T-cell (primary cell): ENCODE data around the gene COASY. TPM values are rescaled to one million over a fixed set of nuclear protein-coding genes. Genes with fewer than 3 reads are reported as not detected.
A peak's percentile ranks its signal among the peaks of the same experiment; 100 is the strongest.

Experiments
- ATAC-seq, 4 experiments: fragments of 200-7000 bp in 3 of 4; fragments of 150-1000 bp in 1 of 4; cut with Tn5 transposase; replicated peaks in 1 of 4; 1 replicate in 3 of 4; 2 replicates in 1 of 4; pipeline ENCODE4 v1.10.0; 2021; ENCODE audit warnings: moderate library complexity in 3 of 4, mild to moderate bottlenecking in 2 of 4, moderate number of reproducible peaks in 1 of 4
- CTCF ChIA-PET, 2 donors: fragments of 300-600 bp; sonication (Branson Sonifier 250); formaldehyde crosslinking; loops; one replicate each; lab custom pipeline; 2022; ENCODE audit warnings: antibody characterized with exemption in 2 of 2; lab: Charles Lee
- POLR2A ChIA-PET, 2 donors: fragments of 300-600 bp; sonication (Branson Sonifier 250); formaldehyde crosslinking; loops; one replicate each; lab custom pipeline; 2022; ENCODE audit warnings: antibody characterized with exemption in 2 of 2; lab: Charles Lee
- DNase-seq, 35 experiments: peaks; one replicate each; pipeline versions ENCODE4 v3.0.0 to v3.0.0-alpha.2; 2013 to 2023
- H3K27ac ChIP-seq: one replicate; pipeline ENCODE4 v1.5.1; 2013; ENCODE audit warnings: low read length
- H3K27me3 ChIP-seq, 2 experiments: replicated peaks in 1 of 2; 1 replicate in 1 of 2; 2 replicates in 1 of 2; pipeline versions ENCODE4 v1.6.1 to v1.7.0; 2013; ENCODE audit warnings: low read length in 1 of 2, mixed read lengths in 1 of 2; ENCODE audit not compliant: control insufficient read depth in 2 of 2, insufficient read depth in 2 of 2; ENCODE audit errors: extremely low read depth in 1 of 2
- H3K36me3 ChIP-seq, 2 donors: 1 replicate in 1 of 2; 2 replicates in 1 of 2; pipeline versions ENCODE4 v1.6.1 to v1.7.0; 2013; ENCODE audit warnings: low read length in 1 of 2; ENCODE audit not compliant: control insufficient read depth in 2 of 2, insufficient read depth in 1 of 2; ENCODE audit errors: extremely low read depth in 1 of 2
- H3K4me1 ChIP-seq, 2 experiments: 1 replicate in 1 of 2; 2 replicates in 1 of 2; pipeline versions ENCODE4 v1.6.1 to v1.7.0; 2013; ENCODE audit warnings: low read length in 2 of 2, mixed read lengths in 1 of 2; ENCODE audit not compliant: insufficient read depth in 2 of 2, control insufficient read depth in 1 of 2; ENCODE audit errors: extremely low read depth in 1 of 2
- H3K4me3 ChIP-seq, 2 donors: 1 replicate in 1 of 2; 2 replicates in 1 of 2; pipeline versions ENCODE4 v1.5.1 to v1.7.0; 2013; ENCODE audit warnings: mild to moderate bottlenecking in 2 of 2, low read length in 1 of 2, moderate library complexity in 1 of 2; ENCODE audit not compliant: control insufficient read depth in 1 of 2; ENCODE audit errors: extremely low read depth in 1 of 2
- H3K9me3 ChIP-seq: 2 replicates; pipeline ENCODE4 v1.7.0; 2013
- H3K27ac Mint-ChIP-seq, 2 donors: one replicate each; pipeline ENCODE4 v1.8.0; 2020 to 2021; ENCODE audit warnings: mild to moderate bottlenecking in 2 of 2, mixed read lengths in 2 of 2
- H3K27me3 Mint-ChIP-seq, 2 donors: one replicate each; pipeline ENCODE4 v1.8.0; 2021 to 2022; ENCODE audit warnings: mixed read lengths in 2 of 2
- H3K36me3 Mint-ChIP-seq: one replicate; pipeline ENCODE4 v1.8.0; 2021; ENCODE audit warnings: mixed read lengths
- H3K4me1 Mint-ChIP-seq, 3 donors: one replicate each; pipeline ENCODE4 v1.8.0; 2020 to 2022; ENCODE audit warnings: mixed read lengths in 3 of 3, mild to moderate bottlenecking in 1 of 3
- H3K4me3 Mint-ChIP-seq, 3 donors: one replicate each; pipeline ENCODE4 v1.8.0; 2020 to 2022; ENCODE audit warnings: mild to moderate bottlenecking in 3 of 3, mixed read lengths in 3 of 3, moderate library complexity in 3 of 3
- H3K9me3 Mint-ChIP-seq, 3 donors: one replicate each; pipeline ENCODE4 v1.8.0; 2020 to 2022; ENCODE audit warnings: mixed read lengths in 3 of 3
- WGBS: methylation state at CpG from one replicate; pipeline ENCODE4 v1.1.5; 2013; ENCODE audit warnings: missing lambda C conversion rate; ENCODE audit not compliant: insufficient coverage; 5-methylcytosine and 5-hydroxymethylcytosine counted together
- total RNA-seq, 35 experiments: library from RNA in 6 of 35; stranded (reverse) in 6 of 35; fragments of 120-200 nt in 1 of 35; gene quantifications; one replicate each; pipeline versions ENCODE4 v1.2.1 to v1.2.4 and lab custom pipeline; 2013 to 2026

COASY gene
- total RNA-seq, 5 donors from 2014 or later (not counting 1 experiment from before 2014, with no cell fraction given) = 43.2 to 79.0 (median 74.9) TPM

DNA sequence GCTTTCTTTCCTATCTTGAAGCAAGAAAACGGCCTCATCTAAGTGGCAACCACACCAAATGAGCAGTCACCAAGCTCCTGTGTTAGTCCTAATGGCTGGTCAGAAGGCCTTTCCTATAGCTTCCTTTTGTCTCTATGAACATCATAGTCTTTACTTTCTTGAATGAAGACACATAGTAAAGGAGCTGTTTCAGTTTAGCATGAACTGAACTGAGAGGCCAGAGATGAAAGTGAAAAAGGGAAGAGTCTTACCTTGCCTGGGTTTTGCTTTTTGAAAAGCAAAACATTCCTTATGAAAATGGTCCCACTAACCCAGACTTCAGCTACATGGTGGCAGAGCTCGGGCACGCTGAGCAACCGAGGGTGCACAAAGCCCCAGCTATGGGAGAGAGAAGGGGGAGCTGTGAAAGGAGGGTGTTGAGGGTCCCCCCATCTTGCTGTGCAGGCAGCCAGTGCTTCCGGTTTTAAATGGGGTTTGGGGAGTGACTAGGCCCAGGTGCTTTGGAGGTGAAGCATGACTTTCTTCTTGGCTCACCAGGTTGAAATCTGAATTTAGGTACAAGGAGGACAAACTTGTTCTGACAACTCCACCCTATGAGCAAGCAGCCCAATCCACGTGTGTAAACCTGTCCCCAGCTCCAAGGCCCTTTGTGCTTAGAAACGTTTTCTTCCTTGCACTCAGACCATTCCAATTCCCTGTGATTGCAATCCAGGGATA is 24.7 kb downstream of the COASY start:
- Histone ChIP-seq H3K9me3 (no peaks in the 10 kb centered on the region), H3K36me3 (peaks cover 28 to 95% of the 10 kb centered on the region in 2 donors), H3K4me3 (no peak overlapping the region), H3K27me3 (no peaks in the 10 kb centered on the region), H3K27ac (no peak overlapping the region), H3K4me1 (no peaks in the 10 kb centered on the region)
- ChIA-PET POLR2A (interaction anchor here in 1 of 2 donors (0.6 kb wide), 1 partner anchor 38 kb away, joined by 3 read pairs; no protein-coding TSS in a partner anchor), CTCF (interaction anchor here in 1 of 2 donors (0.6 kb wide), 2 partner anchors 9 to 363 kb away, joined by 3 to 7 read pairs; partner anchors contain the start of gene PSMC3IP)
- peaks cover 53% of the 10 kb centered on the region for H3K36me3 Mint-ChIP-seq
- H3K27ac Mint-ChIP-seq = peak overlapping the region in 1 of 2 donors; percentile 64
- WGBS = 98% methylated on average over 4 of the region's 7 CpGs
- no peak overlapping the region for H3K4me3 Mint-ChIP-seq
- ATAC-seq = no peak
- peaks cover 0 to 9% (median 5%) of the 10 kb centered on the region in 3 donors for H3K4me1 Mint-ChIP-seq
- no peak for DNase-seq
- H3K27me3 Mint-ChIP-seq = no peaks in the 10 kb centered on the region
- no peaks in the 10 kb centered on the region for H3K9me3 Mint-ChIP-seq

DNA sequence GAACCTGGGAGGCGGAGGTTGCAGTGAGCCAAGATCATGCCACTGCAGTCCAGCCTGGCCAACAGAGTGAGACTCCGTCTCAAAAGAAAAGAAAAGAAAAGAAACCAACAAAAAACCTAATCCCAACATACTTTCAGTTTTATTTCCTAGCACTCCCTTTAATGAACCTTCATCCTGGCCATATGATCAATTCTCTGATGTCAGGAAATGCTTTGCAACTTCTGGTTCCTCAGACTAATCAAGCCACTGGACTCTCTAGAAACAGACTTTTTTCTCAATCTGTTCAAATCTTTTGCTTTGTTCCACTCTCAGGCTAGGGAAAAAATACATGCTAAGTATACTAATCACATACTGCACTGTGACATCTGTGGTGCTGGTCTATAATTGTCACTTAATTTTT is 28.9 kb downstream of the COASY start:
- DNase-seq (no peak), ATAC-seq (no peak)
- WGBS = 86% methylated on average over 1 of the region's 2 CpGs
- ChIA-PET POLR2A (no interaction called here), CTCF (interaction anchor here (0.6 to 2.3 kb wide), 2 partner anchors 11 to 13 kb away, joined by 3 to 8 read pairs; partner anchors contain the start of gene PSMC3IP (in 1 of the 2))
- H3K4me3 Mint-ChIP-seq = no peak overlapping the region
- Histone ChIP-seq H3K27ac (no peak overlapping the region), H3K4me3 (no peak overlapping the region), H3K36me3 (peaks cover 10 to 59% of the 10 kb centered on the region in 2 donors), H3K4me1 (no peaks in the 10 kb centered on the region), H3K9me3 (no peaks in the 10 kb centered on the region), H3K27me3 (no peaks in the 10 kb centered on the region)
- H3K36me3 Mint-ChIP-seq = peaks cover 32% of the 10 kb centered on the region
- peak overlapping the region in 1 of 2 donors; percentile 16 for H3K27ac Mint-ChIP-seq
- no peaks in the 10 kb centered on the region for H3K9me3 Mint-ChIP-seq
- no peaks in the 10 kb centered on the region for H3K27me3 Mint-ChIP-seq
- peaks cover 0 to 22% (median 12%) of the 10 kb centered on the region in 3 donors for H3K4me1 Mint-ChIP-seq

DNA sequence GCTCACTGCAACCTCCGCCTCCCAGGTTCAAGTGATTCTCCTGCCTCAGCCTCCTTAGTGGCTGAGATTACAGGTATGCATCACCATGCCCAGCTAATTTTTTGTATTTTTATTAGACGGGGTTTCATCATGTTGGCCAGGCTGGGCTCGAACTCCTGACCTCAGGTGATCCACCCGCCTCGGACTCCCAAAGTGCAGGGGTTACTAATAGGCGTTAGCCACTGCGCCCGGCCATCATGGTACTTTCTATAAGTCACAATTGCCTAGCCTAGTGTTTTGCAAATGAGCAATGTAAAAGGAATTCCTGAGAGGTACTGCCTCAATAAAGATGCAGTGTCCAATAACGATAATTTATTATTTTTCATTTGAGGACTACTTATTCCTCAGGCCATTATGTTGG is 29.5 kb downstream of the COASY start:
- Histone ChIP-seq H3K4me1 (no peaks in the 10 kb centered on the region), H3K36me3 (peaks cover 6 to 56% of the 10 kb centered on the region in 2 donors), H3K27me3 (no peaks in the 10 kb centered on the region), H3K4me3 (no peak overlapping the region), H3K27ac (no peak overlapping the region), H3K9me3 (no peaks in the 10 kb centered on the region)
- DNase-seq (no peak), ATAC-seq (no peak)
- no peak overlapping the region for H3K4me3 Mint-ChIP-seq
- 97% methylated on average over 8 of the region's 9 CpGs for WGBS
- H3K4me1 Mint-ChIP-seq = peaks cover 2 to 24% (median 14%) of the 10 kb centered on the region in 3 donors
- H3K27ac Mint-ChIP-seq = no peak overlapping the region
- no peaks in the 10 kb centered on the region for H3K27me3 Mint-ChIP-seq
- POLR2A ChIA-PET = no interaction called here
- H3K9me3 Mint-ChIP-seq = no peaks in the 10 kb centered on the region
- peaks cover 32% of the 10 kb centered on the region for H3K36me3 Mint-ChIP-seq
- CTCF ChIA-PET = interaction anchor here in 1 of 2 donors (2.3 kb wide), 1 partner anchor 13 kb away, joined by 8 read pairs; the partner anchor contains the start of gene PSMC3IP

DNA sequence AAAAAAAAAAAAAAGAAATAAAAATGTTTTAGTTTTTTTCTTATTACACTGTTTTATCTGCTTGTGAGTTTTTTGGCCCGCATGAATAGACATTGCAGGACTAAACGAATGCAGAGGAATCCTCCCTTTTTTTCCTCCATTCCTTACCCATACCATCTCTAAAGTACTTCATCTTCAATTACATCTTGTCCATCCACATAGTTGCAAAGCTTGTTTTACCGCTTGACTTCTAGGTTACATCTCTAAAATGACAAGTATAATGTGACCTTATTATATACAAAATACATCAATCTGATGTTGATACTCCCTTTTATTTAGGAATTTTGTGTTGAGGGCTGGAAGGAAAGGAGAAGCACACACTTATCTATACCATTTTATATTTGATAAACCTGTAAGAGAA is 34.4 kb downstream of the COASY start:
- Histone ChIP-seq H3K9me3 (no peaks in the 10 kb centered on the region), H3K36me3 (peaks cover 2 to 26% of the 10 kb centered on the region in 2 donors), H3K27me3 (no peaks in the 10 kb centered on the region), H3K27ac (no peak overlapping the region), H3K4me1 (peaks cover 0 to 16% of the 10 kb centered on the region in 2 experiments), H3K4me3 (no peak overlapping the region)
- Mint-ChIP-seq H3K9me3 (no peaks in the 10 kb centered on the region), H3K27me3 (no peaks in the 10 kb centered on the region), H3K27ac (peak overlapping the region in 1 of 2 donors; percentile 28), H3K4me3 (no peak overlapping the region), H3K36me3 (peaks cover 12% of the 10 kb centered on the region), H3K4me1 (peaks cover 25 to 41% (median 33%) of the 10 kb centered on the region in 3 donors)
- ChIA-PET CTCF (interaction anchor here in 1 of 2 donors (0.6 kb wide), 1 partner anchor 147 kb away, joined by 4 read pairs; no protein-coding TSS in a partner anchor), POLR2A (no interaction called here)
- ATAC-seq = no peak
- no peak for DNase-seq
- no CpG with 5 or more reads among the region's 3 CpGs for WGBS

DNA sequence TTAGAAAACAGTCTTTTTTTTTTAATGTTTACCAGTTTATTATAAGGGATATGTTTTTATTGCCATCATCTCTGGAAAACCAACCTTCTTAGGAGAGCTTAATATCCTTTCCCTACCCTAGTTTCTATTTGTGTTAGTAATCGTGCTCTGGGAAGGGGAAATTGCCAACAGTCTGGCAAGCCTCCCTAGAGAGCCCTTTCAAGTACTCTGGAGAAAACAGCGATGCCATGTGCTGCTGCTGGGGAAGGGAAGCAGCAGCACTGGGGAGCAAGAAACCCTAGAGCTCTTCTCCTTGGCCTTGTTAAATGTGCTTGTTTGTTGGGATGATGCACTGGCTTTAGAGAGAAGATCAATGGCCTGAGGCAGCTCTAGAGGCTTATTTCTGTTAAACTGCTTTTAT is 37.0 kb downstream of the COASY start:
- CTCF ChIA-PET = interaction anchor here in 1 of 2 donors (0.9 kb wide), 1 partner anchor 9 kb away, joined by 3 read pairs; no protein-coding TSS in a partner anchor
- no CpG with 5 or more reads among the region's 2 CpGs for WGBS
- H3K36me3 Mint-ChIP-seq = peaks cover 15% of the 10 kb centered on the region

DNA sequence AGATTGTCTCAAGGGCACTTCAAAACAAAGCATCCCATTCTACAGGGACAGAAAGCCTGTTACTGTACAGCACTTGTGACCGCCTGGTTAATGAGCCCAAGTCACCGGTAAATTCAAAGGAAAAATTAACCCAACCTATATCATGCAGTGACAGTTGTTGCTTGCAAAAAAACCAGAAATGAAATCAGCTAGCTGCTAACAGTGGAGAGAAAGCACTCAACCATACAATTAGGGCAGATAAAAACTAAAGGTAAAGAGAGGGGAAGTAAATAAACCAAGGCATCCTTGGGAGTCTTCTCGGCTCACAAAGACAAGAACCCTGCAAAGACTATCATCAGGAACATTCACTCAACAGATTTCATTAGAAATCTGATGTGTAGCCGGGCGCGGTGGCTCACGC is 41.4 kb downstream of the COASY start:
- Histone ChIP-seq H3K27me3 (no peaks in the 10 kb centered on the region), H3K27ac (no peak overlapping the region), H3K36me3 (peaks cover 0 to 19% of the 10 kb centered on the region in 2 donors), H3K4me3 (no peak overlapping the region), H3K4me1 (peaks cover 24 to 41% of the 10 kb centered on the region in 2 experiments), H3K9me3 (no peaks in the 10 kb centered on the region)
- ATAC-seq = no peak
- Mint-ChIP-seq H3K27me3 (no peaks in the 10 kb centered on the region), H3K27ac (no peak overlapping the region), H3K9me3 (no peaks in the 10 kb centered on the region), H3K4me3 (peak overlapping the region in 1 of 3 donors; percentile 43), H3K4me1 (peaks cover 69 to 77% (median 76%) of the 10 kb centered on the region in 3 donors), H3K36me3 (peaks cover 29% of the 10 kb centered on the region)
- ChIA-PET CTCF (no interaction called here), POLR2A (no interaction called here)
- WGBS = no CpG with 5 or more reads among the region's 7 CpGs
- no peak for DNase-seq

More for the DNA sequence above, 37.0 kb downstream of the COASY start:
- no peaks in the 10 kb centered on the region for H3K9me3 Mint-ChIP-seq
- Histone ChIP-seq H3K9me3 (no peaks in the 10 kb centered on the region), H3K36me3 (peaks cover 2 to 25% of the 10 kb centered on the region in 2 donors), H3K4me1 (peaks cover 0 to 16% of the 10 kb centered on the region in 2 experiments), H3K27ac (no peak overlapping the region), H3K4me3 (no peak overlapping the region), H3K27me3 (no peaks in the 10 kb centered on the region)
- POLR2A ChIA-PET = interaction anchor here in 1 of 2 donors (0.5 kb wide), 1 partner anchor 459 kb away, joined by 4 read pairs; no protein-coding TSS in a partner anchor
- peak overlapping the region in 1 of 2 donors; percentile 19 for H3K27ac Mint-ChIP-seq
- peaks cover 35 to 44% (median 41%) of the 10 kb centered on the region in 3 donors for H3K4me1 Mint-ChIP-seq
- no peak for DNase-seq
- no peak for ATAC-seq
- no peaks in the 10 kb centered on the region for H3K27me3 Mint-ChIP-seq
- H3K4me3 Mint-ChIP-seq = peak overlapping the region in 1 of 3 donors; percentile 15
